Measurements from ENCODE around the gene HNRNPUL1.
A peak's percentile ranks its signal among the peaks of the same experiment; 100 is the strongest.

The HNRNPUL1 gene

GRCh38 chr19:41355035-41355434, 90.9 kb downstream of the HNRNPUL1 start:
- DNase-seq = no peak

GRCh38 chr19:41355802-41356201, 91.6 kb downstream of the HNRNPUL1 start:
- DNase-seq = no peak

- peak; percentile 44 for DNase-seq
These were observed 93.0 kb downstream of the HNRNPUL1 start for GRCh38 chr19:41356984-41357739.

All from hematopoietic multipotent progenitor cell treated with erythropoietin and hydrocortisone succinate and interleukin-3 and kit ligand, for 6 days (in vitro differentiated cells).